CD4-positive, alpha-beta T cell (primary cell): ENCODE results near the gene GNG5. TPM values are rescaled to one million over a fixed set of nuclear protein-coding genes. Genes with fewer than 3 reads are reported as not detected.

Experiments used
- ATAC-seq: fragments of 200-7000 bp; cut with Tn5 transposase; one replicate; pipeline ENCODE4 v1.10.0; 2022; ENCODE audit warnings: mild to moderate bottlenecking; ENCODE audit not compliant: poor library complexity
- CTCF ChIA-PET: fragments of 350-600 bp; sonication (Branson Sonifier 250); formaldehyde crosslinking; loops from one replicate; lab custom pipeline; 2021; ENCODE audit warnings: antibody characterized with exemption, inconsistent platforms; lab: Charles Lee
- POLR2A ChIA-PET: fragments of 350-600 bp; sonication (Branson Sonifier 250); formaldehyde crosslinking; loops from one replicate; lab custom pipeline; 2021; ENCODE audit warnings: antibody characterized with exemption, inconsistent platforms; lab: Charles Lee
- DNase-seq, 14 experiments: peaks; one replicate each; pipeline ENCODE4 v3.0.0-alpha.2; 2013 to 2020; ENCODE audit warnings: mixed read lengths in 2 of 14
- H3K27ac ChIP-seq, 2 donors: one replicate each; pipeline versions ENCODE4 v1.5.1 to v1.7.0; 2013; ENCODE audit warnings: low read length in 2 of 2, low read depth in 1 of 2, mild to moderate bottlenecking in 1 of 2
- H3K27me3 ChIP-seq, 2 experiments: 1 replicate in 1 of 2; 2 replicates in 1 of 2; pipeline versions ENCODE4 v1.6.1 to v1.7.0; 2013; ENCODE audit warnings: low read length in 2 of 2, control low read depth in 1 of 2, mild to moderate bottlenecking in 1 of 2, moderate library complexity in 1 of 2; ENCODE audit not compliant: insufficient read depth in 2 of 2, control insufficient read depth in 1 of 2
- H3K36me3 ChIP-seq: one replicate; pipeline ENCODE4 v1.6.1; 2013; ENCODE audit warnings: low read length, control low read depth; ENCODE audit not compliant: insufficient read depth
- H3K4me1 ChIP-seq: one replicate; pipeline ENCODE4 v1.6.1; 2013; ENCODE audit warnings: low read length, control low read depth; ENCODE audit not compliant: insufficient read depth
- H3K4me3 ChIP-seq: one replicate; pipeline ENCODE4 v1.5.1; 2013; ENCODE audit warnings: mild to moderate bottlenecking, low read length, moderate library complexity
- H3K9me3 ChIP-seq, 2 experiments: 1 replicate in 1 of 2; 2 replicates in 1 of 2; pipeline versions ENCODE4 v1.6.1 to v1.7.0; 2013; ENCODE audit warnings: low read length in 2 of 2, mild to moderate bottlenecking in 2 of 2, control low read depth in 1 of 2, moderate library complexity in 1 of 2; ENCODE audit not compliant: control insufficient read depth in 1 of 2, insufficient read depth in 1 of 2
- H3K27ac Mint-ChIP-seq: one replicate; pipeline ENCODE4 v1.8.0; 2020; ENCODE audit warnings: mixed read lengths
- H3K27me3 Mint-ChIP-seq: one replicate; pipeline ENCODE4 v1.8.0; 2021; ENCODE audit warnings: mixed read lengths
- H3K36me3 Mint-ChIP-seq: one replicate; pipeline ENCODE4 v1.8.0; 2021; ENCODE audit warnings: low read depth, mixed read lengths
- H3K4me1 Mint-ChIP-seq: one replicate; pipeline ENCODE4 v1.8.0; 2021; ENCODE audit warnings: low read depth, mixed read lengths
- H3K4me3 Mint-ChIP-seq: one replicate; pipeline ENCODE4 v1.8.0; 2020; ENCODE audit warnings: mild to moderate bottlenecking, mixed read lengths
- H3K9me3 Mint-ChIP-seq: one replicate; pipeline ENCODE4 v1.8.0; 2020; ENCODE audit warnings: mixed read lengths
- intact Hi-C, 2 experiments: fragments of 100-400 bp; cut with DNase I in 1 of 2; cut with micrococcal nuclease in 1 of 2; formaldehyde crosslinking; loops; one replicate each; pipeline versions ENCODE4 v1.15.1 to v1.9.0; 2023 to 2025; cut with DNase I, micrococcal nuclease
- total RNA-seq, 174 experiments: library from RNA in 2 of 174; stranded (reverse) in 2 of 174; gene quantifications; one replicate each; pipeline ENCODE4 v1.2.3 and lab custom pipeline; 2021 to 2026
- TF ChIP-seq, protein P1 (sequence below): fragments of 200-600 bp; IDR thresholded peaks from one replicate; pipeline ENCODE4 v1.8.0; 2022; ENCODE audit warnings: antibody characterized with exemption, mild to moderate bottlenecking

Gene GNG5
- total RNA-seq, 2 experiments from 2014 or later, result 23.6 to 24.6 TPM

DNA sequence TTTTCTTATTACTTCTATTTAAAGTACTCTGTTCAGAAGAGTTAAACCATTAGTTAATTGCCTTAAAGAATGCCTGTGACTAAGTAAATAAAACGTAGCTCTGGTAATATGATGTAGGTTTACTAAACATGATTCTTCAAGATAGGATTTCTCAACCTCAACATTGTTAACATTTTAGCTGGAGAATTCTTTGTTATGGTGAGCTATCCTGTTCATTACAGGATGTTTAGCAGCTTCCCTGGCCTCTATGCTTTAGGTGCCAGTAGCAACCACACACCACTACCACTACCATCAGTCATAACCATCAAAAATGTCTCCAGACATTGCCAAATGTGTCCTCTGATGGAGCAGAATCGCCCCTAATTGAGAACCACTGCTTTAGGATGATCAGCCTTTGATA is 16.6 kb downstream of the GNG5 start:
- Mint-ChIP-seq H3K27ac (no peak overlapping the region), H3K4me3 (no peak overlapping the region), H3K27me3 (no peaks in the 10 kb centered on the region), H3K4me1 (peaks cover 35% of the 10 kb centered on the region), H3K36me3 (peaks cover 91% of the 10 kb centered on the region), H3K9me3 (peaks cover 2% of the 10 kb centered on the region)
- POLR2A ChIA-PET, result interaction anchor here (0.9 to 1.4 kb wide), 3 partner anchors 8 to 17 kb away, joined by 3 to 4 read pairs (median 3); partner anchors contain the start of genes GNG5 and SPATA1
- CTCF ChIA-PET, result interaction anchor here (1.1 kb wide), 1 partner anchor 10 kb away, joined by 3 read pairs; no protein-coding TSS in a partner anchor
- intact Hi-C loops, result no loop called here
- no peak for ATAC-seq
- Histone ChIP-seq H3K27ac (no peak overlapping the region), H3K4me3 (no peak overlapping the region), H3K27me3 (no peaks in the 10 kb centered on the region), H3K4me1 (peaks cover 4% of the 10 kb centered on the region), H3K9me3 (no peaks in the 10 kb centered on the region), H3K36me3 (peaks cover 59% of the 10 kb centered on the region)
- TF ChIP-seq, protein P1, sequence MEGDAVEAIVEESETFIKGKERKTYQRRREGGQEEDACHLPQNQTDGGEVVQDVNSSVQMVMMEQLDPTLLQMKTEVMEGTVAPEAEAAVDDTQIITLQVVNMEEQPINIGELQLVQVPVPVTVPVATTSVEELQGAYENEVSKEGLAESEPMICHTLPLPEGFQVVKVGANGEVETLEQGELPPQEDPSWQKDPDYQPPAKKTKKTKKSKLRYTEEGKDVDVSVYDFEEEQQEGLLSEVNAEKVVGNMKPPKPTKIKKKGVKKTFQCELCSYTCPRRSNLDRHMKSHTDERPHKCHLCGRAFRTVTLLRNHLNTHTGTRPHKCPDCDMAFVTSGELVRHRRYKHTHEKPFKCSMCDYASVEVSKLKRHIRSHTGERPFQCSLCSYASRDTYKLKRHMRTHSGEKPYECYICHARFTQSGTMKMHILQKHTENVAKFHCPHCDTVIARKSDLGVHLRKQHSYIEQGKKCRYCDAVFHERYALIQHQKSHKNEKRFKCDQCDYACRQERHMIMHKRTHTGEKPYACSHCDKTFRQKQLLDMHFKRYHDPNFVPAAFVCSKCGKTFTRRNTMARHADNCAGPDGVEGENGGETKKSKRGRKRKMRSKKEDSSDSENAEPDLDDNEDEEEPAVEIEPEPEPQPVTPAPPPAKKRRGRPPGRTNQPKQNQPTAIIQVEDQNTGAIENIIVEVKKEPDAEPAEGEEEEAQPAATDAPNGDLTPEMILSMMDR, result no peak
- no peak for DNase-seq

DNA sequence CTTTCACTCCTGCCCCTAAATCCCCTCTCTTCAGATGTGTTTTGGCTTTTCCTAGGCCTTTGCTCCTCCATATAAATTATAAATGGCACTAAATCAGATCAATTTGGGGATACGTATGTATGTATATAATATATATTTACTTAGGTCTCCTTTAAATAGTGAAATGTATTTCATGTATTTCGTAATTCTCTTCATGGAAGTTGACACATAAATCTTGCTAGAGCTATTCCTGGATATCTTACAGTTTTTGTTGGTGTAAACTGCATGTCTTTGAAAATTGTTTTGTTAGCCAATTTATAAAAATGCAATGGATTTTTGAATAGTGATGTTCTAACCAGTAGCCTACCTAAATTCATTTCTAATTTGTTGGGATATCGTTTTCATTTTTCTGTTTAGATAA is 18.3 kb downstream of the GNG5 start:
- POLR2A ChIA-PET, result interaction anchor here (0.8 to 1.0 kb wide), 2 partner anchors 9 to 18 kb away, joined by 3 to 4 read pairs; partner anchors contain the start of genes GNG5 and SPATA1
- TF ChIP-seq, protein P1, result no peak
- no peaks in the 10 kb centered on the region for H3K27me3 Mint-ChIP-seq
- no peak for ATAC-seq
- no peak overlapping the region for H3K27ac Mint-ChIP-seq
- intact Hi-C loops, result no loop called here
- peaks cover 46% of the 10 kb centered on the region for H3K4me1 Mint-ChIP-seq
- H3K9me3 Mint-ChIP-seq, result peaks cover 2% of the 10 kb centered on the region
- Histone ChIP-seq H3K4me1 (peaks cover 4% of the 10 kb centered on the region), H3K9me3 (no peaks in the 10 kb centered on the region), H3K36me3 (peaks cover 62% of the 10 kb centered on the region), H3K27me3 (no peaks in the 10 kb centered on the region), H3K4me3 (no peak overlapping the region), H3K27ac (no peak overlapping the region)
- CTCF ChIA-PET, result no interaction called here
- H3K4me3 Mint-ChIP-seq, result no peak overlapping the region
- no peak for DNase-seq
- peaks cover 95% of the 10 kb centered on the region for H3K36me3 Mint-ChIP-seq

DNA sequence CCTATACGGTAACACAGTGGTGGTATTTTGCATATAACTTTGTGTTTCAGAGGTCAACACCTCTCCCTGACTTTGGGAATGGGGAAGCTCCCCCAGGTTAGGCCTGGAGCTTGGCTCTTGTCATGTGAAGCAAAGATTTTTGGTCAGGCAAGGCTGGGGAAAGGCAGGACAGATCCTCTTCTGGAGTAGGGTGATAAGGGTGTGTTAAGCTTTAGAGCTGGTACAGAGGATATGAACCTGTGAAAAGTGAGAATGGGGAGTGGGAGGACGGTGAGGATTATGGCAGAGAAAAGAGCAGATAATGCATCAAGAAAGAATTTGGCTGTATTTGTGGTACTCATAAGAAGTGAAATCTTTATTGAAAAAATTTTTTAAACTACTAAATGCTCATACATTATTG is 25.1 kb downstream of the GNG5 start:
- H3K27ac Mint-ChIP-seq, result no peak overlapping the region
- H3K4me1 Mint-ChIP-seq, result peaks cover 64% of the 10 kb centered on the region
- Histone ChIP-seq H3K27ac (no peak overlapping the region), H3K4me3 (no peak overlapping the region), H3K9me3 (no peaks in the 10 kb centered on the region), H3K36me3 (peaks cover 34% of the 10 kb centered on the region), H3K4me1 (peaks cover 18% of the 10 kb centered on the region), H3K27me3 (peaks cover 0 to 2% of the 10 kb centered on the region in 2 experiments)
- ChIA-PET CTCF (interaction anchor here (1.1 to 2.2 kb wide), 2 partner anchors 25 to 44 kb away, joined by 3 to 5 read pairs; partner anchors contain the start of genes GNG5 and SPATA1), POLR2A (interaction anchor here (0.8 to 5.6 kb wide), 5 partner anchors 9 to 337 kb away, joined by 4 to 63 read pairs (median 6); partner anchors contain the start of genes CTBS, GNG5, PRKACB and SPATA1)
- H3K9me3 Mint-ChIP-seq, result peaks cover 8% of the 10 kb centered on the region
- H3K4me3 Mint-ChIP-seq, result peak overlapping the region; percentile 40
- no peak for DNase-seq
- H3K36me3 Mint-ChIP-seq, result peaks cover 69% of the 10 kb centered on the region
- no peak for ATAC-seq
- H3K27me3 Mint-ChIP-seq, result peaks cover 14% of the 10 kb centered on the region
- intact Hi-C loops, result no loop called here
- TF ChIP-seq, protein P1, result no peak
